GM18861 (cell line): ENCODE results near the gene UBE4A.

ENCODE experiments used
- ATAC-seq: cut with Tn5 transposase; IDR thresholded peaks from one replicate; pipeline ENCODE4 v1.9.1; 2021; ENCODE audit not compliant: unreplicated experiment

UBE4A gene

DNA sequence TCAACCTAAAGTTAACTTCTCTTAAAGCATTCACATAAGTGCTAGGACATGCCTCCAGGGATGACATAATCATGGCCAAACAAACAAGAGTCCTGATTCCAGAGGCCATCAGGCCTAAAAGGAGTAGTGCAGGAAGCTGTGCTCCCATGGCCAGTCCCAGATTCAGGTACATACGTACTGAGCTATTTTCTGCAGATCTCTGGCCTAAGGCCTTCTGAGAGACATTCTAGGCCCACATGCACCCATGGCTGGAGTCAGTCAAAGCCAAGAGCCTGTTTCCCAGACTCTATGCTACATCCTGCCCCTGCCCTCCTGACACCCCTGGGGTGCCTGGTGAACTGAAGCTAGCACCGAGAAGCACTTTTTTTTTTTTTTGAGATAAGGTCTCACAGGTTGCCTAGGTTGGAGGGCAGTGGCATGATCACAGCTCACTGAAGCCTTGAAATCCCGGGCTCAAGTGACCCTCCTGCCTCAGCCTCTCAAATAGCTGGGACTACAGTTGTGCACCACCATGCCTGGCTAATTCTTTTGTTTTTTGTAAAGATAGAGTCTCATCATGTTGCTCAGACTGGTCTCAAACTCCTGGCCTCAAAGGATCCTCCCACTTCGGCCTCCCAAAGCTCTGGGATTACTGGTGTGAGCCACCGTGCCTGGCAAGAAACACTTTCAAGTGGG, 17.4 kb upstream of the UBE4A start:
- ATAC-seq, result no peak

DNA sequence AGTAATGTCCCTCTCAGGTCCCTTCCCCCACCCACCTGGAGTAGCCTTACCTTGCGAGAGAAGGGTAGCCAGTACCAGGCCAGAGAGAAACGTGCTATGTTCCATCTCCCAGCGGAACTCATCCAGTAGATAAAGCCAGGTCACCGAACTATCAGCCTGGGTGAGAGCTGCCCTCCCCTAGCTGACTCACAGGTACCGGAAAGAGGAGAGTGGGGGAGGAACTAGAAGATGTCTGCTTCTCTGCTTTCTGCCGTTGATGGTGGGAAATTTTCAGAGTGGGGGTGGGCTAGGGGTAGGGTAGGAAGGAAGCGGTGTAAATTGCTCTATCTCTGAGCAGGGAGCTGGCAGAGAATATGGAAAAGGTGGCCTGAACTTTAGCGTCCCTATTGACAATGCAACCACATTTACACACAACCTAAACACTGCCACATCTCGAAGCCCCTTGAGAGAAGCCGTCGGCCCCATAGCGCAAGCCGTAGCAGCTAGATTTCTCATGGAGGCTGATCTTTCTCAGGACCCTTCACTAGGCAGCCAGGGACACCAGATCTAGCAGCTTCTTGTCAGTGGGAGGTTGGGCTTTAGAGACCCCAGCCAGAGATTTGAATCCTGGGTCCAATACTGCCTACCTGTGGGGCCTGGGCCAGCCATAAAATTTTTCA, 16.8 kb upstream of the UBE4A start, which contains the start of gene CD3D:
CD3D (minus strand) TSS at position 203 of the 659 bp plus-strand sequence; CDS start at position 105, 98 bp downstream.
- ATAC-seq, result no peak

DNA sequence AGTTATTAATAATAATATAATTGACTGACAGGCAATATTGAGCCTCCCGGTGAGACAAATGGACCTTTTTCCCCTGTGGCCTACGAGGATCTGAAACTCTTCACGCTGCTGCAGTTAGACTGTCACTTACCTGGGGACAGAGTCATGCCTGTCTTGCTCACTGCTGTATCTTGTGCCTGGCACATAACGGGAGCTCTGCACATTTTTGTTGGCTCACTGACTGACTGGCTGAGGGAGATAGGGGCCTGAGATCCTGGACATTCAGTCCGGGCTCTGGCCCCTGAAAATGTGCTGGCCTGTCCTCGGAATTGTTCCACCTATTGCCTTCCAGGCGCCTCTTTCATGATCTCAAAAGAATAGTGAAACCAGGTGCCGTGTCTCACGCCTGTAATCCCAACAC, 16.2 kb upstream of the UBE4A start:
- ATAC-seq, result no peak

DNA sequence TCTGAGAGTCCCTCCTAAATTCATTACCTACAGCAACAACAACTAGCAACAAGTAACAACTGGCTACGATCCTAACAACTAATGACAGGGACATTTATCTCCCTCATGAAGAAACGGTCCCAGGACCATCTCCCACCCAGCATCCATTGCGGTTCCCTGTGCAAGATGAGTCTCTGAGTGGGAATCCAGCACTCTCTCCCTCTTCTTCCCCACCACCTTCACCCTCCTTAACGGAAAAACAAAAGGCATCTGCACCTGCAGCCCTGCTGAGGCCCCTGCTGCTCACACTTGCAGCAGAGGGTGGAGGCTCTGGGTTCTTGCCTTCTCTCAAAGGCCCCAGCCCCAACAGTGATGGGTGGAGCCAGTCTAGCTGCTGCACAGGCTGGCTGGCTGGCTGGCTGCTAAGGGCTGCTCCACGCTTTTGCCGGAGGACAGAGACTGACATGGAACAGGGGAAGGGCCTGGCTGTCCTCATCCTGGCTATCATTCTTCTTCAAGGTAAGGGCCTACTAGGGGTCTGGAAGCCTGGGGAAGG, 15.4 kb upstream of the UBE4A start, which contains the start of gene CD3G:
CD3G (plus strand) TSS at position 364 of the 535 bp plus-strand sequence; CDS start at position 444, 80 bp downstream.
- no peak for ATAC-seq

DNA sequence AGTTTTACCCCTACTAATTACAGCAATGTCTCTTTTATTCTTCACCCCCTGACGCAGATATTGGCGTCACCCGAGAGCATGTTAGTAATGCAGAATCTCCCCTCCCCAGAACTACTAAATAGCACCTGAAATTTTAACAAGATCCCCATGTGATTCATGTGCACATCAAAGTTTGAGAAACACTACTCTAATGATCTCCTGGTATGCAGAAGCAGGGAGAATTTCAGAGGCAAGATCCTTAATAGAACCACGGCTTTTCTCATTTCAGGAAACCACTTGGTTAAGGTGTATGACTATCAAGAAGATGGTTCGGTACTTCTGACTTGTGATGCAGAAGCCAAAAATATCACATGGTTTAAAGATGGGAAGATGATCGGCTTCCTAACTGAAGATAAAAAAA, 9.9 kb upstream of the UBE4A start:
- no peak for ATAC-seq

DNA sequence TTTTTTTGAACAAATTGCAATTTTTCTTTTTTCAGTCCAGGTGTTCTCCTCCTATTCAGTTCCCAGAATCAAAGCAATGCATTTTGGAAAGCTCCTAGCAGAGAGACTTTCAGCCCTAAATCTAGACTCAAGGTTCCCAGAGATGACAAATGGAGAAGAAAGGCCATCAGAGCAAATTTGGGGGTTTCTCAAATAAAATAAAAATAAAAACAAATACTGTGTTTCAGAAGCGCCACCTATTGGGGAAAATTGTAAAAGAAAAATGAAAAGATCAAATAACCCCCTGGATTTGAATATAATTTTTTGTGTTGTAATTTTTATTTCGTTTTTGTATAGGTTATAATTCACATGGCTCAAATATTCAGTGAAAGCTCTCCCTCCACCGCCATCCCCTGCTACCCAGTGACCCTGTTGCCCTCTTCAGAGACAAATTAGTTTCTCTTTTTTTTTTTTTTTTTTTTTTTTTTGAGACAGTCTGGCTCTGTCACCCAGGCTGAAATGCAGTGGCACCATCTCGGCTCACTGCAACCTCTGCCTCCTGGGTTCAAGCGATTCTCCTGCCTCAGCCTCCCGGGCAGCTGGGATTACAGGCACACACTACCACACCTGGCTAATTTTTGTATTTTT, 6.2 kb upstream of the UBE4A start:
- ATAC-seq, result no peak

DNA sequence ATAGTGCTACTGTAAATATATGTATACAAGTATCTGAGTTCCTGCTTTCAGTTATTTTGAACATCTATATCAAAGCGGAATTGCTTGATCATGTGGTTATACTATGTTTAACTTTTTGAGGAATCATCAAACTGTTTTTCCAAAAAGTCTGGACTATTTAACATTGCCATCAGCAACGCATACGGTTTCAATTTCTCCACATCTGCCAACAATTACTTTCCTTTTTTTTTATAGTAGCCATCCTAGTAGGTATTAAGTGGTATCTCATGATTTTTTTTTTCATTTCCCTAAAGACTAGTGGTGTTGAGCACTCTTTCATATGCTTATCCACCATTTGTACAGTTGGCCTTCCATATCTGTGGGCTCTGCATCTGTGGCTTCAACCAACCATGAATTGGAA, 1.3 kb upstream of the UBE4A start:
- ATAC-seq, result no peak

DNA sequence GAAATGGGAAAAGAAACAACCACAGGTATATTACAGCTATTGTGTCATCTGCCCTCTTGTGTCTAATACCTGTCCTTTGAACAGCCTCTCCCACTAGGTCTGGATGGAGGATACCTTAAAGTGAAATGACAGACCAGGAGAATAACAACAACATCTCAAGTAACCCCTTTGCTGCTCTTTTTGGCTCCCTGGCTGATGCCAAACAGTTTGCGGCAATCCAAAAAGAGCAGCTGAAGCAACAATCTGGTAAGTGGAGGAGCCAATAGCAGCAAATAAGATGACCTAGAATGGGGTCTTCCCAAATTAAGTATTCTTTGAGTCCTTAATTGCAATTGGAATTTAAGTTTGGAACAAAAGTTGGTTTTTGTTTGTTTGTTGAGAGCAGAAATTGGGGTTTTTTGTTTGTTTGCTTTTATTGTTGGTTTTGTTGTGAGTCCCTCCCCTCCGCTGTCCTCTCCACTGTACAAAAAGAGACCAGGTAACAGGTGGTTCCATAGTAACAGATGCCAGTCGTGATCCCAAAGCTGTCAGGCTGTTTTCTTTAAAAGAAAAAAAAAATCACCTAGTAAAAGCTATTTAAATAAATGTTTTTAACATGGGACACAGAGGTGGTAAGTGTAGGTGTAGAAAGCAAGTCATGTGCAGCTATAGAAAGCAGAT, 5.7 kb downstream of the UBE4A start:
- ATAC-seq, result no peak

DNA sequence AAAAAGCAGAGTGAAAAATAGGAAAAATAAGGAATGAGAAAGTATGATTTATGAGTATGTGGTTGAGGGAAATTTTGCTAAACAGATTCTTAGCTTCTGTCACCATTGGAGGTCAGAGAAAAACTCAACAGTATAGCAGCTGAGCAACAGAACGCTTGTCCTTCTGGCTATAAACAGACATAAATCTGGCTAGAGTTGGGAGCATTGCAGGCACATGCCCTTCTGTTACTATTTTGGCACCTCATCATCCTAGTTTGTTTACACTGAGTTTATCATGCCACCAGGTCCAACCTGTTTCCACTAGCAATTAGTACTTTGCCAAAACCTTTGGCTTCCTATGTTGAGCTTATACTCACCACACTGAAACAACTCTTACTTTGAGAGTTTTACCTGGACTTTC, 6.9 kb downstream of the UBE4A start:
- ATAC-seq, result no peak

DNA sequence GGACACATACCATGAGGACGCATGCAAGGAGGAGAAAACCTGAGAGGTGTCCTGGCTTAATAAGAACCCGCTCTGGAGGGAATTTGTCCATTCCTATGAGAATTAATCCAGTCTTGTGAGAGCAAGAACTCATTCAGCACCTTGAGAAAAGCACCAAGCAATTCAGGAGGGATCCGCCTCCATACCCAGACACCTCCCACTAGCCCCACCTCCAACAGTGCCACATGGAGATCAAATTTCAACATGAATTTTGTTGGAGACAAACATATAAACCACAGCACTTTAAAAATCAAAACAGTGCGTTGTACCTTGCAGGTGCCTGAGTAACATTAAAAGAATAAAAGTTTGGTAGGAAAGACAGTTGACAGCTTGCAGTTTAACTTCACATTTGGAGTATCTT, 11.4 kb downstream of the UBE4A start:
- no peak for ATAC-seq

DNA sequence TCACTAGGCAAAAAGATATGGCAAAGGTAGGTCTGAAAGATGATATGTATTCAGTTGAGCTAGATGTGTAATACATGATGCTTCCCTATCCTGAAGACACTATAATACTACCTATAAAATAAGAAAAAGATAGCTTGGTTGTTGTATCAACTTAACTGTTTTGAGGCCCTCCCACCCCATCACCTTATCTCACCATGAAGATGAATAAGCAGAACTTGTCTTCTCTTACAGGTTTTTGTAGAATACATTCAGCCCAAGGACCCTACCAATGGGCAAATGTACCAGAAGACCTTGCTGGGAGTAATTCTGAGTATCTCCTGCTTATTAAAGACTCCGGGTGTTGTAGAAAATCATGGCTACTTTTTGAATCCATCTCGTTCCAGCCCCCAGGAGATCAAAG, 13.9 kb downstream of the UBE4A start:
- no peak for ATAC-seq

DNA sequence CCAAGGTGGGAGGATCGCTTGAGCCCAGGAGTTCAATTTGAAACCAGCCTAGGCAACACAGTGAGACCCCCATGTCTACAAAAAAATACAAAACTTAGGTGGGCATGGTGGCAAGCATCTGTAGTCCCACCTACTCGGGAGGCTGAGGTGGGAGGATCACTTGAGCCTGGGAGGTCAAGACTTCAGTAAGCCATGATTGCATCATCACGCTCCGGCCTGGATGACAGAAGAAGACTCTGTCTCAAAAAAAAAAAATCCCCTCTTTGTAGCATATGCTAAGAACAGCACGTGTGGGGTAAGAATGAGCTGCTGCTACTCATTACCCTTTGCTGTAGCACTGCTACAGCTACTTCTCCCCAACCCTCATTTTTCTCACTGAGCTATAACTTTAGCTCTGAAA, 14.5 kb downstream of the UBE4A start:
- no peak for ATAC-seq

DNA sequence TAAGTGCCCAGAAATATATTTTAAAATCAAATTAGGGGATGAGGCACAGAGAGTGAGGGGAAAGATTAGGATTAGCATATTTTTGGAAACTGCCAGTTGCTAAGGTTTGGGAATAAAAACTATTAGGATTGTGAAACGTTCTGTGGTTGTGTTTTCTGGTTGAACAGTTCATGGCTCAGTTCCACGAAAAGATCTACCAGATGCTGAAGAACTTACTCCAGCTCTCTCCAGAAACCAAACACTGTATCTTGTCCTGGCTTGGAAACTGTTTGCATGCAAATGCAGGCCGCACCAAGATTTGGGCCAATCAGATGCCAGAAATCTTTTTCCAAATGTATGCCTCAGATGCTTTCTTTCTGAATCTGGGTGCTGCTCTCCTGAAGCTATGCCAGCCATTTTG, 15.3 kb downstream of the UBE4A start:
- ATAC-seq, result no peak

DNA sequence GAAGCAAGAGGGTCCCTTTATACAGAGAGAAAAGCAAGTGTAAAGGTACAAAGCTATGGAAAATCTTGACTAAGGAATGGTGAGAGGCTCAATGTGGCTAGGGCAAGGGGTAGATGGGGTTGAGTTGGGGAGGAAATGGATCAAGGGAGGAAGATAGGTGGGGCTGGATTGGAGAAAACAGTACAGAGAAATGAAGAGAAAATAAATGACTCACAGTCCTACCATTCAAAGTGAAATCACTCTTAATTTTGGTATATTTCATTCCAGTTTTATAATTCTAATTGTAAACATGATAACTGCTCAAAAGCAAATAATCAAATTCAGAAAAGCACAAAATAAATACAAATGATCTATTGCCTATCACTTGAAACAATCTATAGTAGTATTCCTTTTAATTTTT, 16.6 kb downstream of the UBE4A start:
- ATAC-seq, result no peak

DNA sequence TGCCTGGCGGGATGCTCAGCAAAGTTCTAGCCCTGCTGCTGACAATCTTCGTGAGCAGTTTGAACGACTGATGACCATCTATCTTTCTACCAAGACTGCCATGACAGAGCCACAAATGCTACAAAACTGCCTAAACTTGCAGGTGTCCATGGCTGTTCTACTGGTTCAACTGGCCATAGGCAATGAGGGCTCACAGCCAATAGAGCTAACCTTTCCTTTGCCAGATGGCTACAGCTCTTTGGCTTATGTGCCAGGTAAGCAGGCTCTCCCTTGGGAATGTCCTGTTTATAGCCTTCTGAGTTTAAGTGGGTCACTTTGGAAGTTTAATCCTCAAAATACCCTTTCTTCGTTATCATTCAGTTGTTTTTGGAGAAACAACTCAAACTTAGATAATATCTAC, 20.1 kb downstream of the UBE4A start:
- no peak for ATAC-seq

DNA sequence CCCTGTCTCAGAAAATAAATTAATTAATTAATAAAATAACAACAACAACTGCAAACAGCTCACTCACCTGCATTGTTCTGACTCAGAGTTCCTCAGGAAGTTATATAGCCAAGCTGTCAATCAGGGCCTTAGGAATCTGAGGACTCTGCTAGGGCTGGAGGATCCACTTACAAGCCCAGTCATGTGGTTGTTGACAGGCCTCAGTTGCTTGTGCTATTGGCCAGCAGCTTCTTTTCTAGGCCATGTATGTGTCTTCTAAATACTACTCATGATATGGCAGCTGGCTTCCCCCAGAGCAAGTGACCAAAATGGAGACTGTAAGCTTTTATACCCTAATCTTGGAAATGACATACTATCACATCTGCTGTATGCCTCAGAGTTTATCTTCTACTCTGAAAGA, 21.2 kb downstream of the UBE4A start:
- no peak for ATAC-seq

DNA sequence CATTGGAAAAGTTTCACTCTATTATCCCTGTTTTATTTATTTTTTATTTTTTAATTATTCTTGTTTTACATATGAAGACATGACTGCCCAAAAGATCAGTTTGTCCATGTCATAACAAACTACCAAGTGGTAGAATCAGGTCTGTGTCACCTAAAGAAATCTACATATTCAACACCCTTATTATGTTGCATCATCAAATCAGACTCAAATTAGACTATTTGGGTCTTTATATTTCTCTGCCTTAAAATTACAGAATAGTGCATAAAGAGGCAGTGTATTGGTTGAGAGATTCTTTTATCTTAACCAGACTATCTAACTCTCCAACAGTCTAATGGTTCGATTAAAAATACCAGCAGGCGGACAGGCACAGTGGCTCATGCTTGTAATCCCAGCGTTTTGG, 23.6 kb downstream of the UBE4A start:
- ATAC-seq, result no peak

DNA sequence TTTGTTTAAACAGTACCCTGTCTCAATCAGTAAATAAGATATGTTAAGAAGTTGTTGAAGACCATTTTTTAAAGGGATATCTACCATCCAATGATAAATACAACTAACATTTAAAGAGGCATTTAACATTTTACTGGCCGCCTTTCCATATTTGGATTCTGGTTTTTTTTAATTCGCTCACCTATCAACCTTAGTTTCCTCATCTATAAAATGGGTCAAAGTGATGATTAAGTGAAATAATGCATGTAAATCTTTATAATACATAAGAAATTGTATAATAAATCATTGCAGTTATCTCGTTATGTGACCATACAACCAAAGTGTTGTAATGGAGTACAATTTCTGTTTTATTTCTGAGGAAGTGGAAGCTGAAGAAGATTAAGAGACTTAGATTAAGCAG, 24.3 kb downstream of the UBE4A start:
- no peak for ATAC-seq

DNA sequence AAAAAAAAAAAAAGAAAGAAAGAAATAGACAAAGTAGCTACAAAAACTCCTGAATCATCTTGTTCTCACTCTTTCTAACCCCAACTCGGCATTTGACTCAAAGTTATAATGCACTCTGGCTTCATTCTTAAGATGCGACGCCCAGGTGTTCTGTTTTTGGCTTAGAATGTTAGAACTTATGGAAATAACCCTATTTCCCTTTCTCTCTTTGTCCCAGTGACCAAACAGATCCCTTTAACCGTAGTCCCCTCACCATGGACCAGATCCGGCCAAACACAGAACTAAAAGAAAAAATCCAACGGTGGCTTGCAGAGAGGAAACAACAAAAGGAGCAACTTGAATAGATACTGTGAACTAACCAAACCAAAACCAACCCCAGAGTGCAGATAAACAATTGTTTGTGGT, 36.7 kb downstream of the UBE4A start:
- ATAC-seq, result no peak

DNA sequence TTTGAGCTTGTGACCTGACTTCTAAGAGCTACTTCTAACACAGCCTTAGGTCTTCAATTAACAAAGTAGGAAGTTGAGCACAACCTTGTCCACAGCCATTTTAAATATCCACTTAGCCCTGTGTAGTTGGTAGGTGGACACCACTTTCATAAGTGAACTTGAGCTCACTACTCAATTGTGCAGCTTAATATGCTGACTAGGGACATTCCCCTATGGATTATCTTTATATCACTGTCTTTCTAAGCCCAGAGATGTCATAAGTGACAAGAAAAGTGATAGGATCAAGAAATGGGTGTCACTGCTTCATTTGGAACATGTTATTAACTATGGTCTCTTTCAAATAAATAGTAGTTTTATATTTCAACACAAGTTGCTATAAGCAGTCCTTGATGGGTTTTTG, 38.0 kb downstream of the UBE4A start:
- ATAC-seq, result no peak

DNA sequence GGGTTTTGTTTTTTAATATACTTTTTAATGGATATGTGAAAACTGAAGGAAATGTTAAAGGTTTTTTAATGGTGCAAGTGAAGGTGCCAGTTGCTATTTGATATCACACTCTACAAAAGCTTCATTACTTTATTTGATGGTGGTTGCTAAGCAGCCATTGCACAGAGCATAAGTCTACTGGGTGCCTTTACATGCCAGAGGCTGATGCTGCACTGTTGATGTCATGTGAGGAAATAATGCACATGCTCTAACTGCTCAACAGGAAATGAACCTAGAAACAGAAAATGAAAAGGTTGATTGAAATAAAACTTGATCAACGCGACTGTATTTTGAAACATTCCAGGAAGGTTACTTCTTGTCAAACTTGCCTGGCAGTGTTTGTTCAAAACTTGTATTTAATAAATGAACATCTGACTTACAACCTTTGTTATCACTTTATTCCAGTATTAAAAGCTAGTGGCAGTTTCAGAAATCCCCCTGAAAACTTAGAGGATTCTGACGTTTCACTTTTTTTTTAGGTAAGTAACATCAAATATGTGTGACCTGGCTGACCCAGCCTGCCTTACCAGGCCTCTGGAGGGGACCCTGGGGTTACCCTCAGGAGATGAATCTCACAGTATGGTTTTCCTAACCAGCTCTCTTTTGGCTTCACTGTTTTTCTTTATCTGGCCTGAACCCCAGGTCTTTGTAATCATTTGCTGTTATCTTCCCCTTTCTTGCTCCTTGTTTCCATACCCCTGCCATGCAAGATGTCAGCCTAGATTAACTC, 39.6 kb downstream of the UBE4A start:
- ATAC-seq, result peak; percentile 40
